ENCODE measurements around the gene CFAP69. TPM values are rescaled to one million over a fixed set of nuclear protein-coding genes. Genes with fewer than 3 reads are reported as not detected.

The CFAP69 gene
- total RNA-seq, 1 experiment from 2014 or later: 4.1 TPM

- Histone ChIP-seq H3K4me2 (ENCODE audit: low read length) (no peak overlapping the region), H4K20me1 (ENCODE audit: insufficient read depth) (no peaks in the 10 kb centered on the region), H3K9ac (ENCODE audit: low read length) (no peak overlapping the region), H3K9me2 (ENCODE audit: insufficient read depth) (no peaks in the 10 kb centered on the region), H3K4me1 (ENCODE audit: control insufficient read depth in 1 of 2, insufficient read depth in 2 of 2, low read length in 2 of 2) (peaks cover 4 to 10% of the 10 kb centered on the region in 2 experiments), H3K4me3 (replicated peaks in 1 of 2; ENCODE audit: low read depth in 1 of 2, low read length in 2 of 2) (no peak overlapping the region), H3K27ac (ENCODE audit: low read depth, low read length) (no peak overlapping the region), H2AFZ (ENCODE audit: low read depth, low read length, poor library complexity, severe bottlenecking) (no peak overlapping the region), H3K27me3 (ENCODE audit: insufficient read depth, low read length) (no peaks in the 10 kb centered on the region), H3K9me3 (ENCODE audit: control insufficient read depth in 1 of 2, insufficient read depth in 1 of 2, low read depth in 1 of 2, low read length in 2 of 2) (no peaks in the 10 kb centered on the region), H3K36me3 (ENCODE audit: control insufficient read depth in 1 of 2, insufficient read depth in 2 of 2, low read length in 2 of 2) (no peaks in the 10 kb centered on the region), H3K79me2 (ENCODE audit: insufficient read depth, low read length) (peaks cover 13% of the 10 kb centered on the region; the same call in 1 of the 2 replicates)
- no TSS peak for BruUV-seq (replicated peaks)
- TF ChIP-seq ELF1 (IDR thresholded peaks at IDR 0.05; ENCODE audit: borderline replicate concordance, low read depth): no peak
- intact Hi-C loops (cut with micrococcal nuclease): no loop called here
- ChIA-PET RAD21 (ENCODE audit: low non-redundant PET in 1 of 2, low total read pairs in 2 of 2, uncharacterized antibody in 2 of 2, unreplicated experiment in 2 of 2) (no interaction called here), CTCF (no interaction called here), POLR2A (no interaction called here)
- no peak for DNase-seq (ENCODE audit: low read depth, low spot score)
- ATAC-seq: no peak
Measured at GRCh38 chr7:90216771-90217170, 28.2 kb upstream of the CFAP69 start.

GRCh38 chr7:90222390-90222789 is 22.6 kb upstream of the CFAP69 start:
- Histone ChIP-seq H3K27me3 (ENCODE audit: insufficient read depth, low read length) (no peaks in the 10 kb centered on the region), H3K4me1 (ENCODE audit: control insufficient read depth in 1 of 2, insufficient read depth in 2 of 2, low read length in 2 of 2) (peaks cover 10 to 12% of the 10 kb centered on the region in 2 experiments), H3K4me2 (ENCODE audit: low read length) (no peak overlapping the region; the same call in 1 of the 2 replicates), H2AFZ (ENCODE audit: low read depth, low read length, poor library complexity, severe bottlenecking) (no peak overlapping the region), H3K9me2 (ENCODE audit: insufficient read depth) (no peaks in the 10 kb centered on the region), H3K4me3 (replicated peaks in 1 of 2; ENCODE audit: low read depth in 1 of 2, low read length in 2 of 2) (no peak overlapping the region), H3K36me3 (ENCODE audit: control insufficient read depth in 1 of 2, insufficient read depth in 2 of 2, low read length in 2 of 2) (no peaks in the 10 kb centered on the region), H3K9ac (ENCODE audit: low read length) (no peak overlapping the region), H3K9me3 (ENCODE audit: control insufficient read depth in 1 of 2, insufficient read depth in 1 of 2, low read depth in 1 of 2, low read length in 2 of 2) (no peaks in the 10 kb centered on the region), H3K79me2 (ENCODE audit: insufficient read depth, low read length) (0 out of 2 replicates have a peak, but pooled peaks cover 10% of the 10 kb centered on the region), H3K27ac (ENCODE audit: low read depth, low read length) (no peak overlapping the region), H4K20me1 (ENCODE audit: insufficient read depth) (no peaks in the 10 kb centered on the region)
- ChIA-PET POLR2A (no interaction called here), RAD21 (ENCODE audit: low non-redundant PET in 1 of 2, low total read pairs in 2 of 2, uncharacterized antibody in 2 of 2, unreplicated experiment in 2 of 2) (no interaction called here), CTCF (interaction anchor here (2.2 kb wide), 1 partner anchor 11 kb away, joined by 6 read pairs; the partner anchor contains the start of gene STEAP2)
- no TSS peak for BruUV-seq (replicated peaks)
- DNase-seq (ENCODE audit: low read depth, low spot score) (no peak), ATAC-seq (no peak)
- intact Hi-C loops (cut with micrococcal nuclease): no loop called here
- no peak for TF ChIP-seq EZH2 (IDR thresholded peaks at IDR 0.05)
- no peak for TF ChIP-seq CEBPB (IDR thresholded peaks at IDR 0.05; ENCODE audit: low read depth)
- TF ChIP-seq CTCF (IDR thresholded peaks at IDR 0.05 in 2 of 3, conservative IDR thresholded peaks at IDR 0.05 in 1 of 3; ENCODE audit: borderline replicate concordance in 1 of 3, insufficient read depth in 1 of 3, low read depth in 2 of 3, low read length in 2 of 3): no peak
- no peak for TF ChIP-seq TCF7L2 (IDR thresholded peaks at IDR 0.05; ENCODE audit: borderline replicate concordance, extremely low read depth, insufficient read depth, insufficient read length)
- TF ChIP-seq CBX3 (IDR thresholded peaks at IDR 0.05; ENCODE audit: low read depth): no peak
- TF ChIP-seq SRF (IDR thresholded peaks at IDR 0.05; ENCODE audit: low read depth): no peak
- TF ChIP-seq ZBTB33 (IDR thresholded peaks at IDR 0.05; ENCODE audit: extremely low read depth, insufficient replicate concordance, low read length): no peak
- TF ChIP-seq POLR2AphosphoS5 (IDR thresholded peaks at IDR 0.05; ENCODE audit: low read depth, low read length): no peak
- no peak for TF ChIP-seq RAD21 (IDR thresholded peaks at IDR 0.05; ENCODE audit: low read depth)
- TF ChIP-seq SIN3A (IDR thresholded peaks at IDR 0.05; ENCODE audit: low read depth): no peak
- TF ChIP-seq POLR2A (IDR thresholded peaks at IDR 0.05; ENCODE audit: borderline replicate concordance, extremely low read depth, insufficient read depth, insufficient read length): no peak
- no peak for TF ChIP-seq ZNF274 (IDR thresholded peaks at IDR 0.05; ENCODE audit: low read depth, low read length)
